ENCODE data around the gene CCR4.

GRCh38 chr3:32961189-32961715 lies 9.8 kb downstream of the CCR4 start:
- TF ChIP-seq HMGXB4 (CRISPR knock-in tag; IDR thresholded peaks at IDR 0.05; ENCODE audit: borderline replicate concordance) (no peak), CTCF (IDR thresholded peaks at IDR 0.05) (no peak), SREBF2 (IDR thresholded peaks at IDR 0.05) (no peak), POLR2A (IDR thresholded peaks at IDR 0.05; ENCODE audit: low read length) (no peak), CEBPB (IDR thresholded peaks at IDR 0.05) (no peak), RFX5 (IDR thresholded peaks at IDR 0.05) (no peak), PBX3 (IDR thresholded peaks at IDR 0.05) (no peak)
